ENCODE measurements around the gene DAGLB.
A peak's percentile ranks its signal among the peaks of the same experiment; 100 is the strongest.
"Not testable (repeated sequence)": the region's sequence is repeated elsewhere in the genome, so short reads cannot be mapped to it uniquely, and the experiment has no call there.

DAGLB gene

DNA sequence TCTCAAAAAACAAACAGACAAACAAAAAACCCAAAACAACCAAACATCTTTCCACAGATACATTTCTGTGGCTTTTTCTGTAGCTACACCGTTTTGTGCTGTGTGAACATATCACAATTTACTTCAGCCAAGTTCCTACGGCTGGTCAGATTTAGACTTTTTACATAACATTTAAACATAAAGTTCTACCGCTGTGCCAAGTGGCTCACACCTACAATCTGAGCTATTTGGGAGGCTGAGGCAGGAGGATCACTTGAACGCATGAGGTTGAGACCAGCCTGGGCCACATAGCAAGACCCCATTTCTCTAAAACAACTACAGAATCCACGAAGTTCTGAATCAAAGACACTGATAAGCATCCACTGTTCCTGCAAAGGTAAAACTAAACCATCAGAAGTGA, 30.3 kb downstream of the DAGLB start:
- H3K4me3 Mint-ChIP-seq = no peak overlapping the region
- DNase-seq (ENCODE audit: low spot score in 2 of 2) (no peak), ATAC-seq (replicated peaks; ENCODE audit: extremely low read depth, poor library complexity, severe bottlenecking) (no peak)
- peaks cover 35% of the 10 kb centered on the region for H3K36me3 Mint-ChIP-seq (ENCODE audit: insufficient read depth)
- H3K27me3 Mint-ChIP-seq = no peaks in the 10 kb centered on the region
- H3K9me3 Mint-ChIP-seq = no peaks in the 10 kb centered on the region
- no peaks in the 10 kb centered on the region for H3K4me1 Mint-ChIP-seq
- H3K27ac Mint-ChIP-seq (ENCODE audit: low read depth) = no peak overlapping the region

DNA sequence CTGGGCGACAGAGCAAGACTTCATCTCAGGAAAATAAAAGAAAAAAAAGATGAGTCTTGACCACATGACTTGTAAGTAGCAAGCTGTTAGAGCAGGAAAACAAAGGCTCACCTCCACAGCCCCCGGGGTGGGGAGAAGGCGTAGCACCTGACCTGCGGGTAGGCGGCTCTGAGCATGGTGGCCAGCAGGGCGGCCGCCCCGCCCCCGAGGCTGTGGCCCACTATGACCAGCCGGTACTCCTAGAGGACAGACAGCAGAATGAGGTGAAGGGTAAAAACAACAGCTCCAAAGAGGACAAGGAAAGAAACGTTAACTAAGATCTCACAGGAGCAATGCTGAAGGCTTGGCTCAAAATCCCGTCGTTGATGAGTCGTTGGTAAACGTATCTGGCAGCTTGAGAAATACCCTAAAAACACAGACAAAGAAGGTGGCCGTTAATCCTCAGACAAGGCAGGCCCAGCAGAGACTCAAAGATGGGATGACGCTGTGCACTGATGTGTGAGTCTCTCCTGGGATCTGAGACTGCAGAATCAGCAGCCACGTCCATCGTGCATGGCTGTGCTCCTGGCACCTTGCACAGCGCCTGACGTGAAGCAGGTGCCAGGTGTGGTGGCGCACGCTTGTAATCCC, 31.1 kb downstream of the DAGLB start:
- ATAC-seq (replicated peaks; ENCODE audit: extremely low read depth, poor library complexity, severe bottlenecking) (no peak), DNase-seq (ENCODE audit: low spot score in 2 of 2) (no peak)
- no peak overlapping the region for H3K27ac Mint-ChIP-seq (ENCODE audit: low read depth)
- no peaks in the 10 kb centered on the region for H3K9me3 Mint-ChIP-seq
- H3K27me3 Mint-ChIP-seq = no peaks in the 10 kb centered on the region
- H3K4me3 Mint-ChIP-seq = no peak overlapping the region
- peaks cover 34% of the 10 kb centered on the region for H3K36me3 Mint-ChIP-seq (ENCODE audit: insufficient read depth)
- no peaks in the 10 kb centered on the region for H3K4me1 Mint-ChIP-seq

DNA sequence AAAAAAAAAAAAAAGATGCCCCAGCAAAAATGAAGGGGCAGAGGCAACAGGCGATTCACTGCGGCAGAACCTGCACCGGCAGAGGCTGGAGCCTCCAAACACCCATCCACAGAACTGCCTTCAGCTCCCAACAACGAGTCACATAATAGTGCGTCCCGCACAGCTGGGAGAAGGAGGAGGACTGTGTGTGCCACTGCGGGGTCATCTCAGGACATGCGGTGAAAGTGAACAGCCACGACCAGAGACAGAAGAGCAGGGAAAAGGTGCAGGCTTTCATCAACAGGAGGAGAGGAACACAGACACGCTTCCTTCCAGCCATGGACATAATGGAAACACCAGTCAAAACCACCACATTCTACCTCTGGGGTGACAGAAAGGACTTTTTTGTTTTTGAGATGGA, 34.1 kb downstream of the DAGLB start:
- Mint-ChIP-seq H3K9me3 (no peaks in the 10 kb centered on the region), H3K27me3 (no peaks in the 10 kb centered on the region), H3K4me1 (no peaks in the 10 kb centered on the region), H3K27ac (ENCODE audit: low read depth) (no peak overlapping the region), H3K36me3 (ENCODE audit: insufficient read depth) (peaks cover 42% of the 10 kb centered on the region), H3K4me3 (no peak overlapping the region)
- no peak for DNase-seq (ENCODE audit: low spot score in 2 of 2)
- no peak for ATAC-seq (replicated peaks; ENCODE audit: extremely low read depth, poor library complexity, severe bottlenecking)

GRCh38 chr7:6409944-6410693, 37.6 kb downstream of the DAGLB start:
- peaks cover 47% of the 10 kb centered on the region for H3K36me3 Mint-ChIP-seq (ENCODE audit: insufficient read depth)
- DNase-seq (ENCODE audit: low spot score in 2 of 2) (no peak), ATAC-seq (replicated peaks; ENCODE audit: extremely low read depth, poor library complexity, severe bottlenecking) (no peak)
- H3K9me3 Mint-ChIP-seq = no peaks in the 10 kb centered on the region
- no peak overlapping the region for H3K27ac Mint-ChIP-seq (ENCODE audit: low read depth)
- no peaks in the 10 kb centered on the region for H3K27me3 Mint-ChIP-seq
- no peaks in the 10 kb centered on the region for H3K4me1 Mint-ChIP-seq
- no peak overlapping the region for H3K4me3 Mint-ChIP-seq

DNA sequence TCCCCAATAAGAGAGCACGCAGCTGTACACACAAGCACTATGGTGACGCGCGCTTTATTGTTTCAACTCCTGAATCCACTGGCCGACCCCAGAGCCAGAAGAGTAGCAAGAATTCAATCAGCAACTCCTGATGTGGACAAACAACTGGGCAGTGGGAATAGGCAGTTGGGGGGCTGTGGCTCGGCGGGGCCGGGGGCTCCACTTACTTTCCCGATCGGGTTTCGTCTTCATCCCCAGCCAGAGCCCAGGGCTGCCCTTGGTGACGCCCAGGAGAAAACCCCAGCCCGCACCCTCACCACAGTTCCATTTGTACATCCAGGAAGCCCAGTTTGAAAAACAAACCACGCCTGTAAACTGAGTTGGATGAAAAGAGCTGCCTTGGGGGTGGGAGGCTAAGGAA, 38.7 kb downstream of the DAGLB start:
- H3K36me3 Mint-ChIP-seq (ENCODE audit: insufficient read depth) = peaks cover 50% of the 10 kb centered on the region
- H3K4me1 Mint-ChIP-seq = peaks cover under 1% of the 10 kb centered on the region
- H3K9me3 Mint-ChIP-seq = no peaks in the 10 kb centered on the region
- DNase-seq (ENCODE audit: low spot score in 2 of 2) = no peak
- ATAC-seq (replicated peaks; ENCODE audit: extremely low read depth, poor library complexity, severe bottlenecking) = no peak
- no peak overlapping the region for H3K4me3 Mint-ChIP-seq
- no peaks in the 10 kb centered on the region for H3K27me3 Mint-ChIP-seq
- H3K27ac Mint-ChIP-seq (ENCODE audit: low read depth) = peak overlapping the region; percentile 68

- Mint-ChIP-seq H3K27ac (ENCODE audit: low read depth) (peak overlapping the region; percentile 26), H3K36me3 (ENCODE audit: insufficient read depth) (peaks cover 58% of the 10 kb centered on the region), H3K4me1 (peaks cover 5% of the 10 kb centered on the region), H3K4me3 (no peak overlapping the region), H3K9me3 (no peaks in the 10 kb centered on the region), H3K27me3 (no peaks in the 10 kb centered on the region)
- ATAC-seq (replicated peaks; ENCODE audit: extremely low read depth, poor library complexity, severe bottlenecking) = no peak
- DNase-seq (ENCODE audit: low spot score in 2 of 2) = no peak
These were observed 40.3 kb downstream of the DAGLB start for GRCh38 chr7:6407434-6407833.

DNA sequence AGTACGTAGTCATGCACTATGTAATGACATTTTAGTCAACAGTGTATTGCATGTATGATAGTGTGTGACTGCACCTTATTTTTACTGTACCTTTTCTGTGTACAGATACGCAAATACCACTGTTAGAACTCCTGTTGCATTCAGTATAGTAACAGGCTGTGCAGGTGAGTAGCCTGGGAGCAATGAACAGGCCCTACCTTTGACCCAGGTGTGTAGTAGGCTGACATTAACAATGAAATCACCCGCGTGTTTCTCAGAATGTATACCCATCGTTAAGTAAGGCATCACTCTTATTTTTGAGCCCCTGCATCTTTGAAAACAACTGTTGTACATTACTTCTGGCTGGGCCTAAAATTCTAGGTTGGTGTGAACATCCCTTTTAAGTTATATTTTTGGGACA, 41.6 kb downstream of the DAGLB start:
- H3K27ac Mint-ChIP-seq (ENCODE audit: low read depth) = no peak overlapping the region
- DNase-seq (ENCODE audit: low spot score in 2 of 2) (no peak), ATAC-seq (replicated peaks; ENCODE audit: extremely low read depth, poor library complexity, severe bottlenecking) (no peak)
- peaks cover 66% of the 10 kb centered on the region for H3K36me3 Mint-ChIP-seq (ENCODE audit: insufficient read depth)
- H3K9me3 Mint-ChIP-seq = no peaks in the 10 kb centered on the region
- no peaks in the 10 kb centered on the region for H3K27me3 Mint-ChIP-seq
- peaks cover 5% of the 10 kb centered on the region for H3K4me1 Mint-ChIP-seq
- H3K4me3 Mint-ChIP-seq = no peak overlapping the region

GRCh38 chr7:6403907-6404306, 43.8 kb downstream of the DAGLB start:
- H3K4me1 Mint-ChIP-seq = peaks cover 5% of the 10 kb centered on the region
- peaks cover 64% of the 10 kb centered on the region for H3K36me3 Mint-ChIP-seq (ENCODE audit: insufficient read depth)
- H3K27ac Mint-ChIP-seq (ENCODE audit: low read depth) = peak overlapping the region; percentile 75
- no peak for DNase-seq (ENCODE audit: low spot score in 2 of 2)
- no peaks in the 10 kb centered on the region for H3K27me3 Mint-ChIP-seq
- no peak overlapping the region for H3K4me3 Mint-ChIP-seq
- no peak for ATAC-seq (replicated peaks; ENCODE audit: extremely low read depth, poor library complexity, severe bottlenecking)
- no peaks in the 10 kb centered on the region for H3K9me3 Mint-ChIP-seq

DNA sequence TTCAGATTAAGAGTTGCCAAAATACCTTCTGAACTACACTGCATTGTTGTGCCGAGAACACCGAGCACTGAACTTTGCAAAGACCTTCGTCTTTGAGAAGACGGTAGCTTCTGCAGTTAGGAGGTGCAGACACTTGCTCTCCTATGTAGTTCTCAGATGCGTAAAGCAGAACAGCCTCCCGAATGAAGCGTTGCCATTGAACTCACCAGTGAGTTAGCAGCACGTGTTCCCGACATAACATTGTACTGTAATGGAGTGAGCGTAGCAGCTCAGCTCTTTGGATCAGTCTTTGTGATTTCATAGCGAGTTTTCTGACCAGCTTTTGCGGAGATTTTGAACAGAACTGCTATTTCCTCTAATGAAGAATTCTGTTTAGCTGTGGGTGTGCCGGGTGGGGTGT, 45.0 kb downstream of the DAGLB start:
- H3K9me3 Mint-ChIP-seq = no peaks in the 10 kb centered on the region
- no peak for ATAC-seq (replicated peaks; ENCODE audit: extremely low read depth, poor library complexity, severe bottlenecking)
- peaks cover 59% of the 10 kb centered on the region for H3K36me3 Mint-ChIP-seq (ENCODE audit: insufficient read depth)
- peaks cover 14% of the 10 kb centered on the region for H3K4me1 Mint-ChIP-seq
- H3K4me3 Mint-ChIP-seq = no peak overlapping the region
- H3K27me3 Mint-ChIP-seq = no peaks in the 10 kb centered on the region
- no peak for DNase-seq (ENCODE audit: low spot score in 2 of 2)
- H3K27ac Mint-ChIP-seq (ENCODE audit: low read depth) = no peak overlapping the region

GRCh38 chr7:6402041-6402440, 45.7 kb downstream of the DAGLB start:
- no peak overlapping the region for H3K4me3 Mint-ChIP-seq
- peaks cover 56% of the 10 kb centered on the region for H3K36me3 Mint-ChIP-seq (ENCODE audit: insufficient read depth)
- peaks cover 19% of the 10 kb centered on the region for H3K4me1 Mint-ChIP-seq
- no peaks in the 10 kb centered on the region for H3K9me3 Mint-ChIP-seq
- DNase-seq (ENCODE audit: low spot score in 2 of 2) (no peak), ATAC-seq (replicated peaks; ENCODE audit: extremely low read depth, poor library complexity, severe bottlenecking) (no peak)
- no peak overlapping the region for H3K27ac Mint-ChIP-seq (ENCODE audit: low read depth)
- no peaks in the 10 kb centered on the region for H3K27me3 Mint-ChIP-seq

DNA sequence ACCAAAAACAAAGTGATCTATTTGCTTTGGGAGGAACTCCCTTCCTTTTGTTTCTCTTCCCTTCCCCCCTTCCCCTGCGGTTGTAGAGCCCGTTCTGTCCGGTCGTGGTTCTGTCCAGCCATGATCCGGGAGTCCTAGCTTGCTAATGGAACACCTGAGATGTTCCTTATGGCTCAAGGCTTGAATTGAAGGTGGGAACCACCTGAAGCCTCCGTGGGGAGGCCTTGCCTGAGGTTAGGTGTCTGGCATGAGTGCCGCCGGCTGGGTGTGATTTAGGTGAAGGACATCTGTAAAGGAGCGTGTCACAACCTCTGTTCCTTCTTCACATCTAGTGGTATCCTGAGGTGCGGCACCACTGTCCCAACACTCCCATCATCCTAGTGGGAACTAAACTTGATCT, 46.2 kb downstream of the DAGLB start:
- no peak for DNase-seq (ENCODE audit: low spot score in 2 of 2)
- no peaks in the 10 kb centered on the region for H3K27me3 Mint-ChIP-seq
- no peak overlapping the region for H3K4me3 Mint-ChIP-seq
- ATAC-seq (replicated peaks; ENCODE audit: extremely low read depth, poor library complexity, severe bottlenecking) = no peak
- H3K27ac Mint-ChIP-seq (ENCODE audit: low read depth) = no peak overlapping the region
- no peaks in the 10 kb centered on the region for H3K9me3 Mint-ChIP-seq
- H3K36me3 Mint-ChIP-seq (ENCODE audit: insufficient read depth) = peaks cover 57% of the 10 kb centered on the region
- peaks cover 19% of the 10 kb centered on the region for H3K4me1 Mint-ChIP-seq

DNA sequence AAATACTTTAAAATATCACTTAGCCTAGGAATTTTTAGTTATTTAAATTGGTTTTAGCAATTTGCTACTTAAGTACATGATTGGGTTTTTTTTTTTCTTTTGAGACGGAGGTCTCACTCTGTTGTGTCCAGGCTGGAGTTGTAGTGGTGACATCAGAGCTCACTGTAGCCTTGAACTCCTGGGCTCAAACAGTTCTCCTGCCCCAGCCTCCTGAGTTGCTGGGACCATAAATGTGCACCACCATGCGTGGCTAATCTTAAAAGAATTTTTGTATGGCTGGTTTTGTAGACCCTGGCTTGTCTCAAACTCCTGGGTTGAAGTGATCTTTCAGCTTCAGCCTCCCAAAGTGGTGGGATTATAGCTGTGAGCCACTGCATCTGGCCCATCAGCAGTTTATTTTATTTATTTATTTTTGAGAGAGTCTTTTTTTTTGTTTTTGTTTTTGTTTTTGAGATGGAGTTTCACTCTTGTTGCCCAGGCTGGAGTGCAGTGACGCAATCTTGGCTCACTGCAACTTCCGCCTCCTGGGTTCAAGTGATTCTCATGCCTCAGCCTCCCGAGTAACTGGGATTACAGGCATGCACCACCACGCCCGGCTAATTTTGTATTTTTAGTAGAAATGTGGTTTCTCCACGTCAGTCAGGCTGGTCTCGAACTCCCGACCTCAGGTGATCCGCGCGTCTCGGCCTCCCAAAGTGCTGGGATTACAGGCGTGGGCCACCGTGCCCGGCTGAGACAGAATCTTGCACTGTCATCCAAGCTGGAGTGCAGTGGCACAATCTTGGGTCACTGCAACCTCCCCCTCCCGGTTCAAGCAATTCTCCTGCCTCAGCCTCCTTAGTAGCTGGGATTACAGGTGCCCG, 47.3 kb downstream of the DAGLB start:
- ATAC-seq (replicated peaks; ENCODE audit: extremely low read depth, poor library complexity, severe bottlenecking); H3K4me3 Mint-ChIP-seq; H3K9me3 Mint-ChIP-seq; DNase-seq (ENCODE audit: low spot score in 2 of 2); H3K27me3 Mint-ChIP-seq; H3K27ac Mint-ChIP-seq (ENCODE audit: low read depth): not testable (repeated sequence)
- Mint-ChIP-seq H3K4me1 (peaks cover 29% of the 10 kb centered on the region), H3K36me3 (ENCODE audit: insufficient read depth) (peaks cover 55% of the 10 kb centered on the region)

- Mint-ChIP-seq H3K27ac (ENCODE audit: low read depth) (no peak overlapping the region), H3K9me3 (no peaks in the 10 kb centered on the region), H3K4me1 (peaks cover 37% of the 10 kb centered on the region), H3K27me3 (no peaks in the 10 kb centered on the region), H3K36me3 (ENCODE audit: insufficient read depth) (peaks cover 46% of the 10 kb centered on the region), H3K4me3 (no peak overlapping the region)
- no peak for ATAC-seq (replicated peaks; ENCODE audit: extremely low read depth, poor library complexity, severe bottlenecking)
- no peak for DNase-seq (ENCODE audit: low spot score in 2 of 2)
These were observed 48.4 kb downstream of the DAGLB start for GRCh38 chr7:6399351-6399750.
